Osteocyte (in vitro differentiated cells): ENCODE measurements around the gene NXPH1. TPM values are rescaled to one million over a fixed set of nuclear protein-coding genes. Genes with fewer than 3 reads are reported as not detected.

Experiments
- DNase-seq: peaks from one replicate; pipeline ENCODE4 v3.0.0; 2021; ENCODE audit warnings: mixed read lengths; ENCODE audit not compliant: unreplicated experiment; ENCODE audit errors: extremely low spot score
- H3K27ac Mint-ChIP-seq: one replicate; pipeline ENCODE4 v1.8.0; 2021; ENCODE audit warnings: mild to moderate bottlenecking, mixed read lengths; ENCODE audit not compliant: unreplicated experiment
- H3K27me3 Mint-ChIP-seq: one replicate; pipeline ENCODE4 v1.8.0; 2021; ENCODE audit warnings: mixed read lengths; ENCODE audit not compliant: unreplicated experiment
- H3K36me3 Mint-ChIP-seq: one replicate; pipeline ENCODE4 v1.8.0; 2021; ENCODE audit warnings: mixed read lengths; ENCODE audit not compliant: unreplicated experiment
- H3K4me1 Mint-ChIP-seq: one replicate; pipeline ENCODE4 v1.8.0; 2021; ENCODE audit warnings: mixed read lengths; ENCODE audit not compliant: unreplicated experiment
- H3K4me3 Mint-ChIP-seq: one replicate; pipeline ENCODE4 v1.8.0; 2021; ENCODE audit warnings: mild to moderate bottlenecking, moderate library complexity, mixed read lengths; ENCODE audit not compliant: unreplicated experiment
- H3K9me3 Mint-ChIP-seq: one replicate; pipeline ENCODE4 v1.8.0; 2021; ENCODE audit warnings: mixed read lengths; ENCODE audit not compliant: unreplicated experiment
- CTCF ChIP-seq: fragments of 200-600 bp; sonication (generic); IDR thresholded peaks from 2 replicates; pipeline ENCODE4 v1.5.0; 2021; ENCODE audit warnings: antibody characterized with exemption, mild to moderate bottlenecking, moderate library complexity
- total RNA-seq: library from RNA; stranded (reverse); gene quantifications from 2 replicates; pipeline ENCODE4 v1.2.1, GENCODE V29; 2021

The NXPH1 gene
- total RNA-seq, 1 donor from 2014 or later: not detected

- TF ChIP-seq CTCF: no peak
- H3K9me3 Mint-ChIP-seq: no peaks in the 10 kb centered on the region
- H3K4me1 Mint-ChIP-seq: no peaks in the 10 kb centered on the region
- H3K27me3 Mint-ChIP-seq: no peaks in the 10 kb centered on the region
- no peak overlapping the region for H3K27ac Mint-ChIP-seq
- no peaks in the 10 kb centered on the region for H3K36me3 Mint-ChIP-seq
- no peak for DNase-seq
- H3K4me3 Mint-ChIP-seq: no peak overlapping the region
These were observed 22.3 kb upstream of the NXPH1 start for GRCh38 chr7:8411103-8411502.

- no peaks in the 10 kb centered on the region for H3K4me1 Mint-ChIP-seq
- DNase-seq: no peak
- H3K9me3 Mint-ChIP-seq: no peaks in the 10 kb centered on the region
- H3K4me3 Mint-ChIP-seq: no peak overlapping the region
- no peaks in the 10 kb centered on the region for H3K36me3 Mint-ChIP-seq
- H3K27me3 Mint-ChIP-seq: no peaks in the 10 kb centered on the region
- TF ChIP-seq CTCF: no peak
- no peak overlapping the region for H3K27ac Mint-ChIP-seq
These were observed 19.8 kb upstream of the NXPH1 start for GRCh38 chr7:8413600-8413999.

- Mint-ChIP-seq H3K27ac (no peak overlapping the region), H3K9me3 (no peaks in the 10 kb centered on the region), H3K36me3 (no peaks in the 10 kb centered on the region), H3K27me3 (peaks cover 2% of the 10 kb centered on the region), H3K4me3 (no peak overlapping the region), H3K4me1 (no peaks in the 10 kb centered on the region)
- DNase-seq: no peak
- peak; percentile 80 for TF ChIP-seq CTCF
These were observed 14.7 kb upstream of the NXPH1 start for GRCh38 chr7:8418629-8419245.

GRCh38 chr7:8422177-8422576 is 11.2 kb upstream of the NXPH1 start:
- TF ChIP-seq CTCF: no peak
- H3K27ac Mint-ChIP-seq: no peak overlapping the region
- H3K4me3 Mint-ChIP-seq: no peak overlapping the region
- H3K9me3 Mint-ChIP-seq: no peaks in the 10 kb centered on the region
- H3K4me1 Mint-ChIP-seq: no peaks in the 10 kb centered on the region
- peaks cover 2% of the 10 kb centered on the region for H3K27me3 Mint-ChIP-seq
- H3K36me3 Mint-ChIP-seq: no peaks in the 10 kb centered on the region
- no peak for DNase-seq

GRCh38 chr7:8423057-8423456 is 10.4 kb upstream of the NXPH1 start:
- TF ChIP-seq CTCF: no peak
- Mint-ChIP-seq H3K9me3 (no peaks in the 10 kb centered on the region), H3K4me3 (no peak overlapping the region), H3K36me3 (no peaks in the 10 kb centered on the region), H3K4me1 (no peaks in the 10 kb centered on the region), H3K27me3 (peaks cover 2% of the 10 kb centered on the region), H3K27ac (no peak overlapping the region)
- no peak for DNase-seq
